ENCODE measurements around the gene CCDC141.
A peak's percentile ranks its signal among the peaks of the same experiment; 100 is the strongest.
"Not testable (repeated sequence)": the region's sequence is repeated elsewhere in the genome, so short reads cannot be mapped to it uniquely, and the experiment has no call there.

The CCDC141 gene

DNA sequence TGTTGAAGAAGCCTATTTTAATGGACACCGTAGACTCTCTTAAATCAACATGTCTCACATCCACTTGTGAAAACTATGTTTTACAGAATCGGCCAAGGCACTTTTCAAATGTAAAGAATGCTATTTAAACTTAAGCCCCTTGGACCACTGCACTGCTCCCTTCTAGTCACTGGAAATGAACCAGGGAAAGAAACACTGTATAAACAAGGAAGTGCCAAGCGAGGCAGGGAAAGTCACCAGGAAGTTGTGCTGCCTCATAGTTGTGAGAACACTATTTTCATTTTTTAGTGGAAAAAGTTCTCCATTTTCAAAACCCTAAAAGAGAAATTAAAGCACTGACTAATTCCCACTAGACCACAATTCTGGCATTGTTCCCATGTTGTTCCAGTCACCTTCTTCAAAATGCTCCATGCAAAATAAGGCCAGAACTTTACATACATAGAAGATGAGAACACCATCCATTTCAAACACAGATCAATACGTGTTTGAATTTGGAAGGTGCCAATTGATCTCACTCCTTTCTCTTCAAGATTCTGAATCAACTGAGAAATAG is 13.5 kb downstream of the CCDC141 start:
- DNase-seq (ENCODE audit: low spot score): no peak

- DNase-seq (ENCODE audit: low spot score): no peak
Observed at GRCh38 chr2:179031731-179032408, 18.1 kb downstream of the CCDC141 start.

DNA sequence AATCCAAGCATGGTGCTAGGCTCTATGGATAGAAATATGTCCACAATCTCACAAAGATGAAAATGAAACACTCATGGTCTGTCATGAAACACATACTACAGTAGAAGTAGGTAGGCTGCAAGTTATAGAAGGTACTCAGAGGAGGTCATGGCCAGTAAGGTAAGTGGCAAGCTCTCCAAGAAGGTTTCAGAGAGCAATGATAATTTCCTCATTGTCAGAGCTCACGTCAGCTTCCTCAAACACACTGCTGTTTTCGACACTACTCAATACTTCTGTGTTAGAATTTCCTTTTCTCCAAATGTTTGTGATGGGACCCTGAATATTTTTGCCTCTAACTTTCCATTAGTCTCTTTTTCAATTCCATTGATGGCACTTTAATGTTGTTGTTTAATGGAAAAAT is 25.5 kb downstream of the CCDC141 start:
- DNase-seq (ENCODE audit: low spot score): no peak

GRCh38 chr2:179022685-179023084 is 27.3 kb downstream of the CCDC141 start:
- DNase-seq (ENCODE audit: low spot score): no peak

GRCh38 chr2:179021258-179021657 is 28.7 kb downstream of the CCDC141 start:
- no peak for DNase-seq (ENCODE audit: low spot score)

DNA sequence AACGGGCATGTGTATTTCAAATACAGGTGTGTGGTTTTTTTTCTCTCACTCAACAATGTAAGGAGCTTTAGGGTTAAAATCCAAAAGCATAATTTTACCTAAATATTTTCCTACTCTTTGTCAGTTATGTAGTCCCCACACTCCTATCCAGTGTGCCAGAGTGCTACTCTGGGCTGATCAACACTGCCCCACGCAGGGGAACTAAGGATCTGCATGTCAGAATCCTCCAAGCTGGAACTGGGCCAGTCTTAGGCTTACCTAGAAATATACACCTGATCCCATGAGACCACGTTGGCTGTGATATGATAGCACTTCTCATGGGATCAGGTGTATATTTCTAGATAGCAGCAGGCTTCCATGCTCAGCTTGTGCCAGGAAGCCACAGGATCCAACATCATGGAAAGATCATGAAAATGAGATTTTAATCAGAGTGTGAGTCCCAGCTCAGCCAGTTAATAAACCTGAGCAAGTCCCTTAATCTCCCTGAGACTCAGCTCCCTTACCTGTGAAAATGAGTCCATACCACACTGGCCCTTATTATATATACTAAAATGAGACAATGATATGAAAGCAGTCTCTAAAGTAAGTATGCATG is 29.7 kb downstream of the CCDC141 start:
- DNase-seq (ENCODE audit: low spot score): peak; percentile 47

DNA sequence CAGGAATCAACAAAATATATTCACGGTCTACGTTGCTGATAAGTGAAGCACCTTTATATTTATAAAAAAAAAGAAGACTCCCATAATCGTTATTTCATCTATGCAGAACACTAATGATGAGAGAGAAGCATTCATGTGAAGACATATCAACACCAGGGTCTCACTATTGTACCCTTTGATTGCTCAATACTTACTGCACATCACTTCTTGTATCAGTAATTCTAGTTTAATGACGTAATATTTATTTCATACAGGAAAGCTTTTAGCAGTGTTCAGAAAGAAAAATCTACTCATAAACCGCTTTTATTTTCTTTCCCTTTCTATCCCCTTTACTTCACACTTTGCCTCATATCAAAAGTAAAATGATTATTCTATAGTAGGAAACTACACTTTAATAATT is 30.7 kb downstream of the CCDC141 start:
- no peak for DNase-seq (ENCODE audit: low spot score)

DNA sequence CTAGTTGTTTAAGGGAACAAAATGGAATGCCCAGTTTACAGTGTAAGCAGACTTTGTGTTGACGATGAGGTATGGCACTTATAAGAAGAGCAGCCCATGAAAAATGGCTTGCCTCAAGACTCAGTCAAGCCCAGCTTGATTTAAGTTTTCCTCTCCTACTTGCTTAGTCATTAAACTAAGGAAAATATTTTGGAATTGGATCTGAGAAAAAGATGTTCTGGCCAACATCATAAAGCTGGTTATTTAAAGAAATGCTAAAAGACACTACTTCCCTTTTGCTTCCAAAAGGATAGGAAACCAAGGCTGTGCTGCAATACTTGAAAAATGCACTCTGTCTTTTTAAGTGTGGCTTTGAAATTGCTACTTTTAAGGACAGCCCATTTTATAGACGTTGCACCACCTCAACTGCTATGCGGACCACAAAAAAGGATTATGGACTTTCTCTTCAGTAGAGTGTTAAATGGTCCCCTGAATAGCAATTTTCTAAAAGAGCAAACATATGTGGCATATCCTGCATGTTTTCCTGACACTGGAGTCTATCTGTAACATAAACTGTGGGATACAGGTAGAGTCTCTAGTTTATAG is 32.1 kb downstream of the CCDC141 start:
- DNase-seq (ENCODE audit: low spot score): no peak

GRCh38 chr2:179014189-179014588 is 35.7 kb downstream of the CCDC141 start:
- not testable (repeated sequence) for DNase-seq (ENCODE audit: low spot score)

DNA sequence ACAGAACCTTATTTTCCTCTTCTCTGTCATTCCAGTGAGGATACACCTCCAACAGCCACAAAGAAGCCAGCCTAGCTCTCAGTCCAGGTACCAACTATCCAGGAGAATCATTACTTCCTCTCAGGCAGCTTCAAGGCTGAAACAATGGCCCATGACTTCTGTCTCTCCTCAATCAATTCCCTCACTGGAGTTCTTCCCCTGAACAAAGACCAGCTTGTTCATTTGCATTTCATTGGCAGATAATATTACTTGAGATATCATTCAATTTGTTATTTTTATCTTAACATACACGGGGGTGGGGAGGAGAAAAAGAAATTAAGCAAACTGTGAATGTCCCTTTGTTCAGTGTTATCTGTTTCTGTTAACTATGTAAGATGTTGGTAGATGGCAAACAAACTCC is 44.0 kb downstream of the CCDC141 start:
- no peak for DNase-seq (ENCODE audit: low spot score)

GRCh38 chr2:178999476-178999875 is 50.5 kb downstream of the CCDC141 start:
- DNase-seq (ENCODE audit: low spot score): no peak

DNA sequence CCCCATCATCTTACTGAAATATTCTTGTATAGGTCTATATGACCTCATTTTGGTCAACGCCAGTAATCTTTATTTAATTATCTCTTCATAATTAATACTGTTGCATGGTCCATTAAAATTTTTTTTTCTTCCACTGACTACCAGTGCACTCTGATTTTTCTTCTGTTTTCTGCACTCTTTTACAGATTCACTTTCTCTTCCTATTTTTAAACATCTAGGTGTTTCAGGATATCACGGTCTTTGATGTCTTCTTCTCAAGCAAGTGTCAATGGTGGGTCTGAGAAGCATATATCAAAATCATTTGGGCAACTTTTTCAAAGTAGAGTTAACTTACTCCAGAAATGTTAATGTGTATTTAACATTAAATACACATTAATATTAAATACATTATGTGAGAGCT is 51.4 kb downstream of the CCDC141 start:
- no peak for DNase-seq (ENCODE audit: low spot score)

DNA sequence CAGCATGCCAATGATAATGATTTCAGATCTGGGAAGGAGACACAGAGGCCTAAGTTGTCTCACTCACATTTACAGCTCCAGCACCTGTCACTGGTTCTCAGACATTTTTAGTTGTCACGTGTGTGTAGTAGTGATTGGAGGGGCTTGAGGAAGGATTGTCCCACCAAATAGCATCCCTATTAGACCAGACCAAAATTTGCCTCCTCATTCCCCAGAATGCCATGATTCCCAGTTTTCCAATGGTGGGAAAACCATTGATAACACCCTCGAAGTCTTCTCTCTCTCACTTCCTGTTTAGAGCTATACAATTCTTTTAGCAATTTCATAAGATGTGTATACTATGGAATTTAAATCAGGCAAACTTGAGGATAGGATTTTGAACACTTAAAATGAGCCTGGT is 52.5 kb downstream of the CCDC141 start:
- DNase-seq (ENCODE audit: low spot score): no peak

- no peak for DNase-seq (ENCODE audit: low spot score)
Observed at GRCh38 chr2:178997067-178997466, 52.9 kb downstream of the CCDC141 start.

GRCh38 chr2:178994264-178994663 is 55.7 kb downstream of the CCDC141 start:
- no peak for DNase-seq (ENCODE audit: low spot score)

DNA sequence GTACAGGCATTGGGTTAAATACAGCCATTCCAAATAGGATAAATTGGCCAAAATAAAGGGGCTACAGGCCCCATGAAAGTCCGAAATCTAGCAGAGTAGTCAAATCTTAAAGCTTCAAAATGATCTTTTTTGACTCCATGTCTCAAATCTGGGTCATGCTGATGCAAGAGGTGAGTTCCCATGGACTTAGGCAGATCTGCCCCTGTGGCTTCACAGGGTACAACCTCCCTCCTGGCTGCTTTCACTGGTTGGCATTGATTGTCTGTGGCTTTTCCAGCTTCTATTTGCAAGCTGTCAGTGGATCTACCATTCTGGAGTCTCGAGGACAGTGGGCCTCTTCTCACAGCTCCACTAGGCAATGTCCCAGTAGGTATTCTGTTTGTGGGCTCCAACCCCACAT is 56.1 kb downstream of the CCDC141 start:
- DNase-seq (ENCODE audit: low spot score): no peak

DNA sequence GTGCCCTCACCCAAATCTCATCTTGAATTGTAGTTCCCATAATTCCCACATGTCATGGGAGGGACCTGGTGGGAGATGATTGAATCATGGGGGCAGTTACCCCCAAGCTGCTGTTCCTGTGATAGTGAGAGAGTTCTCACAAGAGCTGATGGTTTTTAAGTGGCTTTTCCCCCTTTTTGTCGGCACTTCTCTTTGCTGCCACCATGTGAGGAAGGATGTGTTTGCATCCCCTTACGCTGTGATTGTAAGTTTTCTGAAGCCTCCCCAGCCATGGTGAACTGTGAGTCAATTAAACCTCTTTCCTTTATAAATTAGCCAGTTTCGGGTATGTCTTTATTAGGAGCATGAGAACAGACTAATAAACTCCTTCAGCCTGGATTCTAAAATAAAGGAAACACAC is 57.2 kb downstream of the CCDC141 start:
- DNase-seq (ENCODE audit: low spot score): not testable (repeated sequence)

- DNase-seq (ENCODE audit: low spot score): no peak
Observed at GRCh38 chr2:178990533-178991241, 59.2 kb downstream of the CCDC141 start.

- DNase-seq (ENCODE audit: low spot score): not testable (repeated sequence)
Observed at GRCh38 chr2:178989424-178989823, 60.5 kb downstream of the CCDC141 start.

DNA sequence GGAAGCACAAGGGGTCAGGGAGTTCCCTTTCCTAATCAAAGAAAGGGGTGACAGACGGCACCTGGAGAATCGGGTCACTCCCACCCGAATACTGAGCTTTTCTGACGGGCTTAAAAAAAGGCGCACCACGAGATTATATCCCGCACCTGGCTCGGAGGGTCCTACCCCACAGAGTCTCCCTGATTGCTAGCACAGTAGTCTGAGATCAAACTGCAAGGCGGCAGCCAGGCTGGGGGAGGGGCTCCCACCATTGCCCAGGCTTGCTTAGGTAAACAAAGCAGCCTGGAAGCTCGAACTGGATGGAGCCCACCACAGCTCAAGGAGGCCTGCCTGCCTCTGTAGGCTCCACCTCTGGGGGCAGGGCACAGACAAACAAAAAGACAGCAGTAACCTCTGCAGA is 67.3 kb downstream of the CCDC141 start:
- DNase-seq (ENCODE audit: low spot score): not testable (repeated sequence)

DNA sequence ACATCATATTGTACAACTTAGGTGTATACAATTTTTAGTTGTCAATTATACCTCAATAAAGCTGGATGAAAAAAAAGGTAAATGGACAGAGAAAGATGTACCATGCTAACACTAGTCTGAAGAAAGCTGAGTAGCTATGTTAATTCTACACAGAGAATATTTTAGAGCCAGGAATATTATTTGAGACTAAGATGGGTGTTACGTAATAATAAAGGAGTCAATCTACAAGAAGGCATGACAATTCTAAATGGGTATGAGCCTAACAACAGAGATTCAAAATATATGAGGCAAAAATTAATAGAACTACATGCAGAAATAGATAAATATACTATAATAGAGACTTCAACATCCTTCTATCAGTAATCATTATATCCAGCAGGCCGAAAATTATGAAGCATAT is 69.1 kb downstream of the CCDC141 start:
- no peak for DNase-seq (ENCODE audit: low spot score)

DNA sequence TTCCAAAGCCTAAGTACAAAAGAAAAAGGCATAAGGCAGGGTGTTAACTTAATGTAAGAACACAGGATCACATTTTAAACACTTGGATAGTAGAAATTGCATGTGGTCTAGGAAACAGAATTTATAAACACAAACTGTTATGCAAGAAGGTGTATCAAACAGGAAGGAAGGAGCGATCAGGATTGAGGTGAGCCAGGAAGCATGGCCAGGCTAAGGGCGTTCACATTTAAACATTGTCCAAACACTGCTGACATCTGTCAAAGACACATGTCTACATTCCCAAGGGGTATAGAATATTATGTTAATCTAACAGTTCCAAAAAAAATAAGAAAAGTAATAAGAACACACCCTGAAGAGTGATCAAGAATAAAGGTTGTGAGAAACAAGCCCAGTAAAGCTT is 71.3 kb downstream of the CCDC141 start:
- no peak for DNase-seq (ENCODE audit: low spot score)

- DNase-seq (ENCODE audit: low spot score): no peak
Observed at GRCh38 chr2:178976351-178976750, 73.6 kb downstream of the CCDC141 start.
